Uterus (tissue), 2 donors: Measurements from ENCODE around the gene FAM217A.
"Not testable (repeated sequence)": the region's sequence is repeated elsewhere in the genome, so short reads cannot be mapped to it uniquely, and the experiment has no call there.

Experiments
- POLR2A ChIP-seq, 2 donors: fragments of 450-650 bp; IDR thresholded peaks; one replicate each; pipeline ENCODE4 v1.6.1; 2016; ENCODE audit warnings: antibody characterized with exemption in 2 of 2, mild to moderate bottlenecking in 1 of 2, moderate library complexity in 1 of 2
- TF ChIP-seq, protein P1 (sequence below), 4 experiments: fragments of 200-600 bp in 2 of 4; fragments of 450-650 bp in 2 of 4; sonication (generic) in 2 of 4; IDR thresholded peaks; one replicate each; pipeline ENCODE4 v1.5.1; 2016 to 2019; ENCODE audit warnings: antibody characterized with exemption in 4 of 4, mild to moderate bottlenecking in 2 of 4, moderate library complexity in 1 of 4

DNA sequence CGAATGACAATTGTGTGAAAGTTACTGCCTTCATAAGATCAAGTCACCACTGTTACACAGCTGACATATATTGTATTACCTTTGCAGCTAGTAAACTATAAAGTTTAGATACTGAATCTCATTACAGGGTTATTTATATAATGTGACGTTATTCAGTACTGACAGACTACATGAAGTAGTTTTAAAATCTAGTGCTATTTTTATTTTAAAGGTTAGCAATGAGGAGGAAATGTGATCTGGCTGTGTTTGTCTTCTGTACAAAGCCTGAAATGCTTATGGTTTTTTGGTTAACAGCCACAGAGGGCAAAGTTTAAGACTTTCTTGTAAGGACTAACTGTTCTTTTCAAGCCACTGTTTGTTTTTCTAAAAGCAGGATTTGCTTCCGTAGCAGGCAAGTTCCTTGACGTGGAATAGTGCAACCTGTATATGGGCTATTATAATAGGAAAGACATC lies 30.5 kb upstream of the FAM217A start:
- TF ChIP-seq, protein P1, sequence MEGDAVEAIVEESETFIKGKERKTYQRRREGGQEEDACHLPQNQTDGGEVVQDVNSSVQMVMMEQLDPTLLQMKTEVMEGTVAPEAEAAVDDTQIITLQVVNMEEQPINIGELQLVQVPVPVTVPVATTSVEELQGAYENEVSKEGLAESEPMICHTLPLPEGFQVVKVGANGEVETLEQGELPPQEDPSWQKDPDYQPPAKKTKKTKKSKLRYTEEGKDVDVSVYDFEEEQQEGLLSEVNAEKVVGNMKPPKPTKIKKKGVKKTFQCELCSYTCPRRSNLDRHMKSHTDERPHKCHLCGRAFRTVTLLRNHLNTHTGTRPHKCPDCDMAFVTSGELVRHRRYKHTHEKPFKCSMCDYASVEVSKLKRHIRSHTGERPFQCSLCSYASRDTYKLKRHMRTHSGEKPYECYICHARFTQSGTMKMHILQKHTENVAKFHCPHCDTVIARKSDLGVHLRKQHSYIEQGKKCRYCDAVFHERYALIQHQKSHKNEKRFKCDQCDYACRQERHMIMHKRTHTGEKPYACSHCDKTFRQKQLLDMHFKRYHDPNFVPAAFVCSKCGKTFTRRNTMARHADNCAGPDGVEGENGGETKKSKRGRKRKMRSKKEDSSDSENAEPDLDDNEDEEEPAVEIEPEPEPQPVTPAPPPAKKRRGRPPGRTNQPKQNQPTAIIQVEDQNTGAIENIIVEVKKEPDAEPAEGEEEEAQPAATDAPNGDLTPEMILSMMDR (IDR thresholded peaks at IDR 0.05), result not testable (repeated sequence)
- not testable (repeated sequence) for TF ChIP-seq POLR2A (IDR thresholded peaks at IDR 0.05)
